Colon (tissue), 2 donors: Measurements from ENCODE around the gene NUB1.

ENCODE experiments used
- FAIRE-seq: peaks from 2 replicates; lab custom pipeline; 2012; peaks lifted over from hg19 to GRCh38; lab: Jason Lieb, UNC
- donor health status: control.
- donor health status: control.

Gene NUB1

DNA sequence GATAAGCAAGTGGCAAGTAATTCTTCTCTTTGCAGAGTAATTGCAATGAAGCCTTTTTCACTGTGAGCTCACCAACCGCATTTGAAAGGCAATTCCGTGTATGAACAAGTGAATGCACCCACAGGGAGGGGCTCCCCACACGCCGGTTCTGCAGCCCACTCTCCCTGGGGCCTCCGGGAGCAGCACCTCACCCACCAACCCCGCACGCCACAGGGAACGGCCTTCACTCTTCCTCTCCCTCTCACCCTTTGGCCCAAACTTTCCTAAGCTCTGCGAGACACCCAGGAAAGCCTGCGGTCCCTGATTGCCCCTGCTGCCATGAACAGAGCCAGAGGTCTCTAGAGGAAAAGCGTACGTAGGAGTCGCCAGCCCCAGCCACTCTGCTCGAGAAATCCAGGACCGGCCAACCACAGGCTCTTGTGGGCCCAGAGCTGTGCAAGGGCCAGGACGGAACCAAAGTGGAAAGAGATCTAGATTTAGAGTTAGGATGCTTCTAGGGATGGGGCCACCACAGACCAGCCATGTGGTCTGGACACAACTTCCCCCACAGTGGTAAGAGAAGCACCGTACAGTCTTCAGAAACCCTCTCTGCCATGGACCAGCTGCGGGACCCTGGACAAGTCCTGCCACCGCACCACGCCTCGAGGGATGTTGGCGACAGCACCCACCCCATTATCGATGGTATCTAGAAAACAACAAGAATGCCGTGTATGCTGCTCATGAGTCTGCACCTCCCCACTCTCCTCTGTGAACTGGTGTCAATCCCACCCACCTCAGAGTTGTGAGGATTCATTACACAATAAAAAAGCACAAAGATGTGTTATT is 64.7 kb downstream of the NUB1 start:
- FAIRE-seq = no peak

DNA sequence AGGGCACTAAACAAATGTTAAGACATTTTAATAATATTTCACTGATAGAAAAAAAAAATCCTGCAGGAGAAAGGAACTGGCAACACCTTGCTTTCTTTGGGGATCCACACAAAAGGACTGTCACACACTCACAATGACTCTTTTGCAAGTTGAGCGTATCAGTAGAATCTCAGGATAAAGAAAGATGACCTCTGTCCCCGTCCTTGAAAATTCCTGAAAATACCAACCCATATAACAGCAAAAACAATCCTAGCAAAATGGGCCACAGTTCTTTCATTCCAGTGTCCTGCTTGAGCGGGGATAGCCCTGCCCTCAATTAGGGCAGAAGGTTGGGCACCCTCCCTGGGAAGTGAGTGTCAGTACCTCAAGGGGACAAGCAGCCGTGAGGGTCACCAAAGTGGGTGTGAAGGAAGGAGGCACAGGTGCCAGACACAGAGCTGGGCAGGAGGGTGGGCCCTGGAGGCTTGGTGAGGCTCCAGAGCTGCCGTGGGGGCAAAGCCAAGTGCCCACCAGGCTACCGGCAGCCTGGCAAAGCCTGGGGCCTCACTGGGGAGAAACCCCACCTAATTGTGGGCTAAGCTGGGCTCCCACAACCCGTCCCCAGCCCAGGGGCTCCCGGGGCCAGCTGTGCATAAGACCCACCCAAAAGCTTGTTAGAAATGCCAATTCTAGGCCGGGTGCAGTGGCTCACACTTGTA is 65.4 kb downstream of the NUB1 start:
- no peak for FAIRE-seq

DNA sequence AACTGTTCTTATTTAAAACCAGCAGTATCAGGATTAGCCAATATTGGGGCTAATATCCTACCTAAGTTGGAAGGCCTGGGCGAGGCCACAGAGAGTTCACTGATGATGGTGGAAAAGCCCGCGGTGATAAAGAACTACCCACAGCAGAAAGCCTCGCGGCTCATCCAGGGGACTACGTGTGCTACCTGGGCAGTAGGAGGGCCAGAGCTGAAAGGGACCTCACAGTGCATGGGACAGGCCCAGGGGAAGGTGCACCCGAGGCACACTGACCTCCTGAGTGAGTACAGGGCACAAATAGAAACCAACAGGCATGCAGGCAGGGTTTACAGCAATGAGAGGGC is 66.9 kb downstream of the NUB1 start:
- no peak for FAIRE-seq

GRCh38 chr7:151408839-151409666 is 67.4 kb downstream of the NUB1 start:
- FAIRE-seq = no peak

- no peak for FAIRE-seq
These were observed 68.2 kb downstream of the NUB1 start, which contains the start of gene WDR86 for GRCh38 chr7:151409667-151410404. Gene WDR86 (minus strand): TSS chr7:151410038. CDS start chr7:151409589, 449 bp downstream.

- no peak for FAIRE-seq
These were observed 69.1 kb downstream of the NUB1 start for GRCh38 chr7:151410405-151411390.

DNA sequence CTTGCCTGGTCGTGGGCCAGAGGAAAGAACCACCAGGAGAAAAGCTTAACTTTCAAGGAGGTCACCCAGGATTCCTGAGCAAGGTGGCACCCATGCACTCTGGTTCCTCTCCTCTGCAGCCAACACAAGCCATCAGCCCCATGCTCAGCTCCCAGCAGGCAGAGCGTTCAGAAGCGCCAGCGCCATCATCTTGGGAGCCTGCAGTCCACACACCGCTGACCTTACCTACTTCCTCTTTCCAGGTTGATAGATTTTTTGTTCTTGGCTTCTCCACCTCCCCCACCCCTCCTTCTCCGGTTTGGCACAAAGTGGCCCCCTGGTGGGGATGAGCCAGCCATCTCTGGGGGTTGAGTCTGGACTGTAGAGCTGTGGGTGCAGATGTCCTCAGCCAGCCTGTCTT is 69.9 kb downstream of the NUB1 start:
- FAIRE-seq = no peak

GRCh38 chr7:151412318-151412717 is 70.7 kb downstream of the NUB1 start:
- no peak for FAIRE-seq

GRCh38 chr7:151413241-151413640 is 71.6 kb downstream of the NUB1 start:
- no peak for FAIRE-seq

- FAIRE-seq = no peak
These were observed 73.9 kb downstream of the NUB1 start for GRCh38 chr7:151415375-151416105.

GRCh38 chr7:151416112-151416940 is 74.7 kb downstream of the NUB1 start:
- FAIRE-seq = no peak

DNA sequence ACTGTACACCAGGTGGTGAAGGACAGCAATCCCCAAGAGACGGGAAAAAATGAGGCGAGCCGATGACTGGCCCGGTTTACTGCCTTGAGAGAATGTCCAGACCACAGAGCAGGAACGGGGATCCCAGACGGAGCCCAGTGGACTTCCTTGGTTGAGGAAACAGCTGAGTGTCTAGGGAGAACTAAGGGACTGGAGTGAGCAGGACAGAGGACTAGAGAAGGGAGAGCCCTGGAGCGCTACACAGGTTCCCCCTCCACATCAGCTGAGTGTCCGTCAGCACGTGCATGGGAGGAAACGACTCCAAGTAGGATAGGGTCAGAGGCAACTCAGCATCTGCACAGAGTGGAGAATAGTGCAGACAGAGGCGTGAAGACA is 75.3 kb downstream of the NUB1 start:
- FAIRE-seq = no peak

DNA sequence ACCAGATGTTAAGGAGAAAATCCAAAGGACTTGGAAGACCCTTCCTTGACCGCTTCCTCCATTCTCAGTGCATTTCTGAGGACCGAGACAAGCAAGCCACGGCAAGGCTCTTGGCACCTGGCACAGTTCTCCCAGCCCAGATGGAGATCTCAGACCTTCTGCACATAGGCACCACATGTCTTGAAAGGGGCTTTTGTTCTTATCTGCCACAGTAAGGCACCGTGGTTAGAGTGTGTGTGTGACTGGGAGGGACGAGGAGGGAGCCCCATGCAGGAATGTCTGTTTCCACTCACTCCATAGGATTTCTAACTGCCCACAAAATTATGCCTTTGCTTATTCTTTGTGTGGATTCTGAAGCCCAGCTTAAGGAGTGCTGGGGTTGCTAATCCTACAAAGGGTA is 78.5 kb downstream of the NUB1 start:
- no peak for FAIRE-seq

GRCh38 chr7:151422212-151422611 is 80.6 kb downstream of the NUB1 start:
- FAIRE-seq = no peak

GRCh38 chr7:151423226-151423625 is 81.6 kb downstream of the NUB1 start:
- FAIRE-seq = no peak

DNA sequence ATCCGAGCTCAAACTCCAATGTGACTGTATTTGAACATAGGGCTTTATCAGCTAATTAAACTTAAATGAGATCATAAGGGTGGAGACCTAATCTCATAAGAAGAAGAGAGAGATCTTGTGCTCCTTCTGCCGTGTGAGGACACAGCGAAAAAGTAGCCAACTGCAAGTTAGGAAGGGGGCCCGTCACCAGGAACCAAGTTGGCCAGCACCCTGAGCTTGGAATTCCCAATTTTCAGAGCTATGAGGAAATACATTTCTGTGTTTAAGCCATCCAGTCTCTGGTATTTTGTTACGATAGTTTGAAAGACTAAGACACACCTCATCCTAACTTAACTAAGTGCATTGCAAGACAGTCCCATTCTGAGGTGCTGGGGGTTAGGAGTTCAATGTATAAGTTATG is 82.3 kb downstream of the NUB1 start:
- no peak for FAIRE-seq

DNA sequence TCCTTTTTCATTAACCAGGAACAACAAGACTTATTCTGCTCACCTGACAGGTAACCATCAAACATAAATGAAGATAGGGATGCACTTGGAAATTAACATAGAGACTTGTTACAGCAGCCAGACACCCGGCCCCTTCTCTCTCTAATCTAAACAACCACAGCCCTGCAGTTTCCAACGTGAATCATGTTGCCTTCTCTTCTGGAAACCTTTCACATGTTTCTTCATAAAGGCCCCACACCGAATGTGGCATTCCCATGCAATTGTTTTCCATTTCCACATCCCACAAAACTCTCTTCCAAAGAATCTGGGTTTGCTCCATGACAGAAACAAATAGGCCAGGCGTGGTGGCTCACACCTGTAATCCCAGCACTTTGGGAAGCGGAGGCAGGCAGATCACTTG is 83.2 kb downstream of the NUB1 start:
- FAIRE-seq = no peak

GRCh38 chr7:151425670-151426440 is 84.2 kb downstream of the NUB1 start:
- FAIRE-seq = no peak
